SU-DHL-6 (cell line): ENCODE results near the gene SPANXN2.

Experiments
- EZH2phosphoT487 ChIP-seq: fragments of 200-600 bp; sonication (generic), shearing (Covaris generic); conservative IDR thresholded peaks from 2 replicates; pipeline ENCODE4 v1.6.1; 2018; ENCODE audit warnings: mild to moderate bottlenecking, antibody characterized with exemption, low read length, moderate library complexity, mixed read lengths
- TF ChIP-seq, protein P1 (sequence below): fragments of 200-600 bp; sonication (generic); IDR thresholded peaks from one replicate; pipeline ENCODE4 v1.5.1; 2017; ENCODE audit warnings: antibody characterized with exemption, mild to moderate bottlenecking, low read length, moderate library complexity; ENCODE audit not compliant: insufficient read depth, poor library complexity, severe bottlenecking

DNA sequence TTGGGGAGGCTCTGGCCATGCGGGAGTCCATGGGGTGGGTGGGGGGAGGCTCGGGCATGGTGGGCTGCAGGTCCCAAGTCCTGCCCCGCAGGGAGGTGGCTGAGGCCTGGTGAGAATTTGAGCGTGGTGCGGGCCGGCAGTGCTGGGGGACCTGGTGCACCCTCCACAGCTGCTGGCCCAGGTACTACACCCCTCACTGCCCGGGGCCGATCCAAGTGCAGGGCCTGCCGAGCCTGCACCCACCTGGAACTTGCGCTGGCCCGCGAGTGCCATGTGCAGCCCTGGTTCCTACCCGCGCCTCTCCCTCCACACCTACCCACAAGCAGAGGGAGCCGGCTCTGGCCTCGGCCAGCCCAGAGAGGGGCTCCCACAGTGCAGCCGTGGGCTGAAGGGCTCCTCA lies 5.7 kb upstream of the SPANXN2 start:
- TF ChIP-seq, protein P1, sequence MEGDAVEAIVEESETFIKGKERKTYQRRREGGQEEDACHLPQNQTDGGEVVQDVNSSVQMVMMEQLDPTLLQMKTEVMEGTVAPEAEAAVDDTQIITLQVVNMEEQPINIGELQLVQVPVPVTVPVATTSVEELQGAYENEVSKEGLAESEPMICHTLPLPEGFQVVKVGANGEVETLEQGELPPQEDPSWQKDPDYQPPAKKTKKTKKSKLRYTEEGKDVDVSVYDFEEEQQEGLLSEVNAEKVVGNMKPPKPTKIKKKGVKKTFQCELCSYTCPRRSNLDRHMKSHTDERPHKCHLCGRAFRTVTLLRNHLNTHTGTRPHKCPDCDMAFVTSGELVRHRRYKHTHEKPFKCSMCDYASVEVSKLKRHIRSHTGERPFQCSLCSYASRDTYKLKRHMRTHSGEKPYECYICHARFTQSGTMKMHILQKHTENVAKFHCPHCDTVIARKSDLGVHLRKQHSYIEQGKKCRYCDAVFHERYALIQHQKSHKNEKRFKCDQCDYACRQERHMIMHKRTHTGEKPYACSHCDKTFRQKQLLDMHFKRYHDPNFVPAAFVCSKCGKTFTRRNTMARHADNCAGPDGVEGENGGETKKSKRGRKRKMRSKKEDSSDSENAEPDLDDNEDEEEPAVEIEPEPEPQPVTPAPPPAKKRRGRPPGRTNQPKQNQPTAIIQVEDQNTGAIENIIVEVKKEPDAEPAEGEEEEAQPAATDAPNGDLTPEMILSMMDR: no peak
- no peak for TF ChIP-seq EZH2phosphoT487
